A673 (cell line): ENCODE results near the gene IL1RAP.

Source experiments
- CTCF ChIP-seq: fragments of 300-800, 200-600 bp; sonication (generic); conservative IDR thresholded peaks from 2 replicates; pipeline ENCODE4 v1.5.1; 2017; ENCODE audit warnings: low read depth, mild to moderate bottlenecking, antibody characterized with exemption, low read length, moderate library complexity, mixed read lengths
- EZH2 ChIP-seq: fragments of 200-600 bp; sonication (generic); IDR thresholded peaks from 2 replicates; pipeline ENCODE4 v1.6.1; 2017; ENCODE audit warnings: borderline replicate concordance, low read depth, mild to moderate bottlenecking, mixed read lengths, antibody characterized with exemption, low read length; ENCODE audit not compliant: poor library complexity, severe bottlenecking

- TF ChIP-seq CTCF (no peak), EZH2 (no peak)
Observed at GRCh38 chr3:190619761-190620160, 105.9 kb downstream of the IL1RAP start.
